HL-60 (cell line): ENCODE data around the gene MAP1B.

Experiments used
- DNase-seq, 2 experiments: peaks; one replicate each; pipeline ENCODE4 v3.0.0-alpha.2; 2010 to 2020; ENCODE audit warnings: low read depth in 1 of 2, low spot score in 1 of 2
- H3K27ac ChIP-seq: fragments of 250-450 bp; sonication (Bioruptor Pico); replicated peaks from 2 replicates; pipeline ENCODE4 v1.5.1; 2020; ENCODE audit warnings: mild to moderate bottlenecking, moderate library complexity
- H3K27me3 ChIP-seq: fragments of 250-450 bp; sonication (Bioruptor Pico); 2 replicates; pipeline ENCODE4 v1.5.1; 2021; ENCODE audit warnings: mild to moderate bottlenecking, moderate library complexity; ENCODE audit not compliant: insufficient read depth, poor library complexity, severe bottlenecking
- H3K4me3 ChIP-seq: replicated peaks from 2 replicates; pipeline ENCODE4 v1.5.1; 2011; ENCODE audit warnings: mild to moderate bottlenecking, control low read depth, low read length; ENCODE audit not compliant: insufficient read depth
- GABPA ChIP-seq: IDR thresholded peaks from 2 replicates; pipeline ENCODE4 v1.6.1; 2012; ENCODE audit warnings: low read depth
- POLR2AphosphoS5 ChIP-seq: IDR thresholded peaks from 2 replicates; pipeline ENCODE4 v1.6.1; 2012; ENCODE audit warnings: low read depth
- REST ChIP-seq: IDR thresholded peaks from 2 replicates; pipeline ENCODE4 v1.6.1; 2012; ENCODE audit warnings: low read depth; ENCODE audit not compliant: insufficient replicate concordance
- SPI1 ChIP-seq: IDR thresholded peaks from 2 replicates; pipeline ENCODE4 v1.6.1; 2012; ENCODE audit warnings: low read depth, mild to moderate bottlenecking, borderline replicate concordance
- TF ChIP-seq, protein P1 (sequence below): IDR thresholded peaks from one replicate; pipeline ENCODE4 v1.5.1; 2011; ENCODE audit warnings: low read length, control low read depth, inconsistent platforms; ENCODE audit not compliant: insufficient read depth

The MAP1B gene

DNA sequence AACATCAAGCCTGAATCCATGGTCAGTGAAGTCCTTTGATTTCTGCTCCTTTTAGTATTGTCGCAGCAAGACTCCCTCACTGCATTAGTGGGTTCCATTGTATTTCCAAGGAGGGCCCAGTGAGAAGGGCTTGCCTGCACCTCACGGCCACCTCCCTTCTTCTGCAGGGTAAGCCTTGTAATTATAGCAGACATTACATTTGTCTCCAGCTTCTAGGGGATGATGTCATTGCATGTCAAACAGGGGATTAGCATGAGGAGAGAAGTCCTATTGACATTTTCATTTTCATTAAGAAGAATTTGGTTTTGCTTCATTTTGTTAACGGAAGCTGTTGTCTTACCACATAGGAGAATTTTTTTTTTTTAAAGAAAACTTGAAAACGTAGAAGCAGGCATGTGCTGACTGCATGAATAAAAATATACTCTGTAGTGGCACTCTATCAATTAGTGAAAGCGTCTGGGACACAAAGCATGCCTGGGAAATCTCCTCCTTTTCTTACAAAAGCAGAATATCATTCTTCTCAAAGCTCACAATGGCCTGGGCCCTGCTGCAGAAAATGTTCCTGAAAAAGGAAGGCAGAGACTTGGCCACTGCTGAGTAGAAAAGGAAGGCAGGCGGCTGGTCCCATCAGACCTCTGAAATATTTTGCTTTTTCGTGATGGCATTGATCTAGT lies 27.1 kb downstream of the MAP1B start:
- no peak overlapping the region for H3K27ac ChIP-seq
- H3K4me3 ChIP-seq: no peak overlapping the region
- DNase-seq: no peak
- H3K27me3 ChIP-seq: no peaks in the 10 kb centered on the region
- TF ChIP-seq REST: no peak
- no peak for TF ChIP-seq SPI1
- no peak for TF ChIP-seq GABPA
- TF ChIP-seq, protein P1, sequence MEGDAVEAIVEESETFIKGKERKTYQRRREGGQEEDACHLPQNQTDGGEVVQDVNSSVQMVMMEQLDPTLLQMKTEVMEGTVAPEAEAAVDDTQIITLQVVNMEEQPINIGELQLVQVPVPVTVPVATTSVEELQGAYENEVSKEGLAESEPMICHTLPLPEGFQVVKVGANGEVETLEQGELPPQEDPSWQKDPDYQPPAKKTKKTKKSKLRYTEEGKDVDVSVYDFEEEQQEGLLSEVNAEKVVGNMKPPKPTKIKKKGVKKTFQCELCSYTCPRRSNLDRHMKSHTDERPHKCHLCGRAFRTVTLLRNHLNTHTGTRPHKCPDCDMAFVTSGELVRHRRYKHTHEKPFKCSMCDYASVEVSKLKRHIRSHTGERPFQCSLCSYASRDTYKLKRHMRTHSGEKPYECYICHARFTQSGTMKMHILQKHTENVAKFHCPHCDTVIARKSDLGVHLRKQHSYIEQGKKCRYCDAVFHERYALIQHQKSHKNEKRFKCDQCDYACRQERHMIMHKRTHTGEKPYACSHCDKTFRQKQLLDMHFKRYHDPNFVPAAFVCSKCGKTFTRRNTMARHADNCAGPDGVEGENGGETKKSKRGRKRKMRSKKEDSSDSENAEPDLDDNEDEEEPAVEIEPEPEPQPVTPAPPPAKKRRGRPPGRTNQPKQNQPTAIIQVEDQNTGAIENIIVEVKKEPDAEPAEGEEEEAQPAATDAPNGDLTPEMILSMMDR: no peak
- TF ChIP-seq POLR2AphosphoS5: no peak

DNA sequence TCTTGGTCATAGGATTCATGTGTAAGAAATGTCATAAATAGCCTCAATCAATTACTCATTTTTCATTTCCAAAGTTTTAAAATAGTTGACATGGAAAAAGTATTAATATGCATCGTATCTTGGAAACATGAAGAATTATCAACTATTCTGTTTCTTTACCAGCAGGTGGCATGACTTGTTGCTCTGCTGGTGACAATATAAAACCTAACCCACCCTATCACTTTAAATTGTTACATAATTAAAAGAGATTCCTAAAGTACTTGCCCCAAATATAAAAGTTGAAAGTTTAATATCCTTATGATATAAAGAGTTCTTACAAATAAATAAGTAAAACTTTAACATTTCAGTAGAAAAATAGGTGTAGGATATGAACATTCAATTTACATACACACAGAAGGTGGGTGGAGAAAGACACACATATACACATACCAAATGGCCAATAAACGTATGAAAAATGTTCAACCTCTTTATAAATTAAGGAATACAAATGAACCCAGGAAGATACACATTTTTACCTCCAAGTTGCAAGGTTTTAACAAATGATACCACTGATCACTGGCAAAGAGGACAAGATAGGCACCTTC lies 30.6 kb downstream of the MAP1B start:
- H3K4me3 ChIP-seq: no peak overlapping the region
- no peak for DNase-seq
- H3K27me3 ChIP-seq: no peaks in the 10 kb centered on the region
- H3K27ac ChIP-seq: no peak overlapping the region
- TF ChIP-seq, protein P1: no peak
- TF ChIP-seq REST: no peak
- no peak for TF ChIP-seq POLR2AphosphoS5
- TF ChIP-seq GABPA: no peak
- no peak for TF ChIP-seq SPI1

- H3K4me3 ChIP-seq: no peak overlapping the region
- peak in 1 of 2 experiments; percentile 1 for DNase-seq
- H3K27ac ChIP-seq: no peak overlapping the region
- no peaks in the 10 kb centered on the region for H3K27me3 ChIP-seq
- TF ChIP-seq POLR2AphosphoS5 (no peak), REST (no peak), GABPA (no peak)
- TF ChIP-seq, protein P1: no peak
These were observed 31.8 kb downstream of the MAP1B start for GRCh38 chr5:72138943-72139521.
